H1 (cell line): ENCODE measurements around the gene FAS. TPM values are rescaled to one million over a fixed set of nuclear protein-coding genes. Genes with fewer than 3 reads are reported as not detected.
"Not testable (repeated sequence)": the region's sequence is repeated elsewhere in the genome, so short reads cannot be mapped to it uniquely, and the experiment has no call there.

Source experiments
- CTCF ChIA-PET: fragments of 300-600 bp; sonication (Branson Sonifier 250); formaldehyde crosslinking; loops from one replicate; lab custom pipeline; 2021; ENCODE audit not compliant: partially characterized antibody; lab: Charles Lee
- POLR2A ChIA-PET: fragments of 300-600 bp; sonication (Branson Sonifier 250); formaldehyde crosslinking; loops from one replicate; lab custom pipeline; 2021; ENCODE audit warnings: inconsistent platforms; ENCODE audit not compliant: partially characterized antibody; lab: Charles Lee
- DNase-seq, 2 experiments: peaks; one replicate each; pipeline versions ENCODE4 v3.0.0 to v3.0.0-alpha.2; 2010 to 2022; ENCODE audit warnings: low spot score in 2 of 2, low read depth in 1 of 2, mixed read lengths in 1 of 2
- FAIRE-seq: peaks from 2 replicates; lab custom pipeline; 2011; peaks lifted over from hg19 to GRCh38; lab: Jason Lieb, UNC
- H2AFZ ChIP-seq: 2 replicates; pipeline ENCODE4 v1.8.1; 2012; ENCODE audit warnings: low read length, inconsistent platforms
- H2AK5ac ChIP-seq: 2 replicates; pipeline ENCODE4 v1.6.1; 2013; ENCODE audit warnings: low read depth, low read length
- H2BK120ac ChIP-seq: replicated peaks from 2 replicates; pipeline ENCODE3; 2013; ENCODE audit warnings: low read depth, low read length, inconsistent platforms
- H2BK12ac ChIP-seq: 2 replicates; pipeline ENCODE4 v1.6.1; 2013; ENCODE audit warnings: low read depth, low read length
- H2BK15ac ChIP-seq: 2 replicates; pipeline ENCODE4 v1.6.1; 2013; ENCODE audit warnings: low read length
- H2BK20ac ChIP-seq: 2 replicates; pipeline ENCODE4 v1.6.1; 2013; ENCODE audit warnings: low read length
- H2BK5ac ChIP-seq: 2 replicates; pipeline ENCODE4 v1.6.1; 2013; ENCODE audit warnings: low read depth, low read length
- H3K14ac ChIP-seq: 2 replicates; pipeline ENCODE4 v1.6.1; 2013; ENCODE audit warnings: inconsistent platforms; ENCODE audit not compliant: insufficient read length
- H3K18ac ChIP-seq: 2 replicates; pipeline ENCODE4 v1.6.1; 2013; ENCODE audit warnings: low read length; ENCODE audit errors: extremely low read depth
- H3K23ac ChIP-seq: 2 replicates; pipeline ENCODE4 v1.6.1; 2013; ENCODE audit warnings: inconsistent platforms; ENCODE audit not compliant: insufficient read length
- H3K23me2 ChIP-seq: 2 replicates; pipeline ENCODE4 v1.6.1; 2013; ENCODE audit warnings: low read depth, low read length
- H3K27ac ChIP-seq: 2 replicates; pipeline ENCODE4 v1.6.1; 2011; ENCODE audit warnings: low read depth, low read length, inconsistent platforms
- H3K27me3 ChIP-seq, 4 experiments: replicated peaks in 1 of 4; 1 replicate in 1 of 4; 2 replicates in 3 of 4; pipeline versions ENCODE4 v1.6.1 to v1.8.1; 2011 to 2013; ENCODE audit warnings: low read length in 3 of 4, mild to moderate bottlenecking in 3 of 4, inconsistent platforms in 2 of 4, mixed read lengths in 2 of 4, moderate library complexity in 1 of 4; ENCODE audit not compliant: control insufficient read depth in 3 of 4, insufficient read depth in 3 of 4; ENCODE audit errors: extremely low read depth in 1 of 4
- H3K36me3 ChIP-seq, 4 experiments: 2 replicates each; pipeline versions ENCODE4 v1.6.1 to v1.8.1; 2011 to 2013; ENCODE audit warnings: mild to moderate bottlenecking in 4 of 4, low read length in 3 of 4, moderate library complexity in 2 of 4, control low read depth in 1 of 4, inconsistent platforms in 1 of 4; ENCODE audit not compliant: insufficient read depth in 4 of 4, control insufficient read depth in 2 of 4
- H3K4ac ChIP-seq: replicated peaks from 2 replicates; pipeline ENCODE3; 2013; ENCODE audit warnings: low read length, low read depth, mixed read lengths, inconsistent platforms; ENCODE audit not compliant: insufficient read length
- H3K4me1 ChIP-seq, 4 experiments: replicated peaks in 1 of 4; 1 replicate in 1 of 4; 2 replicates in 3 of 4; pipeline versions ENCODE4 v1.6.1 to v1.8.1; 2011 to 2013; ENCODE audit warnings: low read length in 3 of 4, inconsistent platforms in 2 of 4, mixed read lengths in 1 of 4; ENCODE audit not compliant: insufficient read depth in 4 of 4, control insufficient read depth in 3 of 4
- H3K4me2 ChIP-seq, 2 experiments: 2 replicates each; pipeline versions ENCODE4 v1.6.1 to v1.8.1; 2011 to 2013; ENCODE audit warnings: low read depth in 2 of 2, low read length in 2 of 2, control low read depth in 1 of 2, inconsistent platforms in 1 of 2, mild to moderate bottlenecking in 1 of 2; ENCODE audit not compliant: insufficient read depth in 1 of 2
- H3K4me3 ChIP-seq, 4 experiments: fragments of 200-600, 300-600 bp in 1 of 4; sonication (generic), shearing (Covaris generic), sonication (Bioruptor Twin) in 1 of 4; 2 replicates each; pipeline versions ENCODE4 v1.5.1 to v1.8.1; 2011 to 2016; ENCODE audit warnings: low read length in 4 of 4, low read depth in 3 of 4, control low read depth in 2 of 4, inconsistent platforms in 2 of 4, mild to moderate bottlenecking in 2 of 4, mixed read lengths in 1 of 4, moderate library complexity in 1 of 4; ENCODE audit not compliant: insufficient read depth in 2 of 4; ENCODE audit errors: extremely low read depth in 1 of 4
- H3K56ac ChIP-seq: replicated peaks from 2 replicates; pipeline ENCODE3; 2013; ENCODE audit warnings: low read depth, mild to moderate bottlenecking, mixed read lengths, low read length, inconsistent platforms; ENCODE audit not compliant: insufficient read length
- H3K79me1 ChIP-seq: 2 replicates; pipeline ENCODE4 v1.6.1; 2013; ENCODE audit warnings: low read depth, low read length, control low read depth
- H3K79me2 ChIP-seq, 2 experiments: 2 replicates each; pipeline versions ENCODE4 v1.6.1 to v1.8.1; 2012 to 2013; ENCODE audit warnings: low read length in 2 of 2, mild to moderate bottlenecking in 2 of 2, inconsistent platforms in 1 of 2; ENCODE audit not compliant: insufficient read depth in 2 of 2, control insufficient read depth in 1 of 2
- H3K9ac ChIP-seq, 4 experiments: replicated peaks in 1 of 4; 1 replicate in 1 of 4; 2 replicates in 3 of 4; pipeline versions ENCODE4 v1.6.1 to v1.8.1; 2011 to 2013; ENCODE audit warnings: low read depth in 3 of 4, low read length in 3 of 4, control low read depth in 2 of 4, mild to moderate bottlenecking in 2 of 4, moderate library complexity in 2 of 4, inconsistent platforms in 1 of 4; ENCODE audit errors: extremely low read depth in 1 of 4
- H3K9me3 ChIP-seq, 2 experiments: 2 replicates each; pipeline versions ENCODE4 v1.6.1 to v1.8.1; 2012 to 2013; ENCODE audit warnings: mild to moderate bottlenecking in 2 of 2, moderate library complexity in 2 of 2, control low read depth in 1 of 2, inconsistent platforms in 1 of 2, low read depth in 1 of 2, low read length in 1 of 2, mixed read lengths in 1 of 2; ENCODE audit not compliant: insufficient read depth in 2 of 2
- H4K20me1 ChIP-seq, 2 experiments: replicated peaks in 1 of 2; 2 replicates each; pipeline versions ENCODE3 to v1.8.1; 2011 to 2013; ENCODE audit warnings: inconsistent platforms in 2 of 2, low read length in 2 of 2, mild to moderate bottlenecking in 1 of 2; ENCODE audit not compliant: insufficient read depth in 2 of 2, control insufficient read depth in 1 of 2
- H4K5ac ChIP-seq: 2 replicates; pipeline ENCODE4 v1.6.1; 2013; ENCODE audit warnings: low read length, low read depth, mixed read lengths, inconsistent platforms; ENCODE audit not compliant: insufficient read length
- H4K8ac ChIP-seq: 2 replicates; pipeline ENCODE4 v1.8.0; 2013; ENCODE audit warnings: mild to moderate bottlenecking, moderate library complexity, low read length, inconsistent platforms; ENCODE audit not compliant: insufficient read depth; ENCODE audit errors: extremely low read depth
- H4K91ac ChIP-seq: replicated peaks from 2 replicates; pipeline ENCODE3; 2013; ENCODE audit warnings: low read length, mixed read lengths, inconsistent platforms; ENCODE audit not compliant: insufficient read length
- CBX8 ChIP-seq: fragments of 300-800, 300-1000 bp; sonication (generic); IDR thresholded peaks from 2 replicates; pipeline ENCODE4 v1.7.1; 2016; ENCODE audit warnings: low read depth, low read length, borderline replicate concordance
- CEBPB ChIP-seq: IDR thresholded peaks from 2 replicates; pipeline ENCODE4 v1.6.1; 2012; ENCODE audit warnings: low read depth, low read length
- HDAC6 ChIP-seq: IDR thresholded peaks from one replicate; pipeline ENCODE4 v1.7.1; 2012; ENCODE audit warnings: low read depth, mild to moderate bottlenecking, inconsistent platforms, low read length, moderate library complexity
- SAP30 ChIP-seq: fragments of 300-600 bp; sonication (generic); IDR thresholded peaks from 2 replicates; pipeline ENCODE4 v1.7.1; 2012; ENCODE audit warnings: low read length, moderate library complexity, mild to moderate bottlenecking, inconsistent platforms; ENCODE audit not compliant: insufficient read depth, insufficient replicate concordance
- SIN3A ChIP-seq, 2 experiments: IDR thresholded peaks in 1 of 2; conservative IDR thresholded peaks in 1 of 2; 2 replicates each; pipeline ENCODE4 v1.6.1; 2011 to 2012; ENCODE audit warnings: low read length in 2 of 2, improper control_type of control experiment in 1 of 2, low read depth in 1 of 2, mild to moderate bottlenecking in 1 of 2
- SP1 ChIP-seq: IDR thresholded peaks from 2 replicates; pipeline ENCODE4 v1.6.1; 2011; ENCODE audit warnings: low read depth, low read length
- SUZ12 ChIP-seq: fragments of 200-600 bp; sonication (generic); IDR thresholded peaks from 2 replicates; pipeline ENCODE4 v1.6.1; 2012; ENCODE audit warnings: mild to moderate bottlenecking, inconsistent platforms, low read length, moderate library complexity, mixed read lengths
- TAF7 ChIP-seq: optimal IDR thresholded peaks from 2 replicates; pipeline ENCODE3; 2011; ENCODE audit warnings: low read depth, mild to moderate bottlenecking, inconsistent platforms, low read length, moderate library complexity, borderline replicate concordance
- WGBS, 2 experiments: shearing (Covaris generic) in 1 of 2; methylation state at CpG; one replicate each; pipeline versions ENCODE4 v1.1.6 to v1.1.7; 2013 to 2015; ENCODE audit warnings: low lambda C conversion rate in 2 of 2, mixed read lengths in 2 of 2, inconsistent platforms in 1 of 2, low coverage in 1 of 2, missing lambda C conversion rate in 1 of 2; ENCODE audit not compliant: insufficient replicate concordance in 2 of 2, insufficient coverage in 1 of 2, insufficient read length in 1 of 2; ENCODE audit errors: extremely low coverage in 1 of 2, missing lambda C conversion rate in 1 of 2; 5-methylcytosine and 5-hydroxymethylcytosine counted together
- polyA plus RNA-seq, 7 experiments: library from polyadenylated mRNA; depleted of rRNA in 3 of 7; stranded (reverse) in 5 of 7; unstranded in 2 of 7; fragments of >200 nt in 5 of 7; fragments of 200-250 nt in 2 of 7; gene quantifications; 1 replicate in 5 of 7; 2 replicates in 1 of 7; 4 replicates in 1 of 7; pipeline versions ENCODE4 v1.2.1 to v1.2.3, GENCODE V29; 2011 to 2013; ENCODE audit warnings: missing spikeins in 2 of 7, mixed read lengths in 2 of 7
- total RNA-seq: library from RNA; stranded (reverse); fragmentation: NEBNext Ultra II Directional; extraction: Animal tissue kit (Norgen Biotek cat#: 25700); gene quantifications from 2 replicates; pipeline ENCODE4 v1.2.1, GENCODE V29; 2021

The FAS gene
- total and polyA plus RNA-seq, 2 of the 8 experiments (the other 6 are each of a cell fraction or from before 2014, with no cell fraction given), result 4.0 to 6.7 TPM

GRCh38 chr10:89007129-89007893, 16.7 kb downstream of the FAS start (continued):
- TF ChIP-seq CEBPB, result no peak
- no peak for TF ChIP-seq TAF7
- TF ChIP-seq SIN3A (conservative IDR thresholded peaks at IDR 0.05 in 1 of 2, IDR thresholded peaks at IDR 0.05 in 1 of 2; ENCODE audit: low read depth in 1 of 2, low read length in 2 of 2), result no peak
- no peak for TF ChIP-seq HDAC6
- TF ChIP-seq SP1, result no peak
- TF ChIP-seq CBX8, result no peak
- no peak for TF ChIP-seq SUZ12
- no peak for TF ChIP-seq SAP30

- H3K4me2 ChIP-seq, H3K79me1 ChIP-seq, H3K4me3 ChIP-seq, H2BK120ac ChIP-seq, H3K23me2 ChIP-seq, H3K18ac ChIP-seq, H3K23ac ChIP-seq, H2BK20ac ChIP-seq, H2BK15ac ChIP-seq, H3K9me3 ChIP-seq, H4K5ac ChIP-seq, H2AK5ac ChIP-seq, H2AFZ ChIP-seq, H3K56ac ChIP-seq, H3K4ac ChIP-seq, H4K8ac ChIP-seq, H4K91ac ChIP-seq, DNase-seq, H3K9ac ChIP-seq, H3K27ac ChIP-seq, H2BK12ac ChIP-seq, H3K14ac ChIP-seq, H3K79me2 ChIP-seq, H3K4me1 ChIP-seq, POLR2A ChIA-PET, H4K20me1 ChIP-seq, H3K27me3 ChIP-seq, H3K36me3 ChIP-seq, FAIRE-seq, H2BK5ac ChIP-seq: not testable (repeated sequence)
- 95% methylated on average over 15 of the region's 15 CpGs; no CpG with 5 or more reads in 1 of the 2 experiments for WGBS, 2 experiments
- CTCF ChIA-PET, result interaction anchor here (0.8 to 3.3 kb wide), 6 partner anchors 9 to 199 kb away, joined by 3 to 14 read pairs (median 5); no protein-coding TSS in a partner anchor
Observed at GRCh38 chr10:89018700-89019346, 28.2 kb downstream of the FAS start.
